ENCODE results near the gene HSPA12A. TPM values are rescaled to one million over a fixed set of nuclear protein-coding genes. Genes with fewer than 3 reads are reported as not detected.

HSPA12A gene
- total RNA-seq, 2 donors from 2014 or later = 5.7 to 19.4 TPM

GRCh38 chr10:116771101-116771958 is 29.0 kb upstream of the HSPA12A start:
- H3K36me3 ChIP-seq = no peaks in the 10 kb centered on the region
- H3K4me3 ChIP-seq = no peak overlapping the region
- no peak for DNase-seq (ENCODE audit: low spot score)
- intact Hi-C loops (cut with DNase I) = no loop called here
- TF ChIP-seq POLR2AphosphoS5 (IDR thresholded peaks at IDR 0.05) (no peak), POLR2A (IDR thresholded peaks at IDR 0.05) (no peak)
- TF ChIP-seq, protein P1, sequence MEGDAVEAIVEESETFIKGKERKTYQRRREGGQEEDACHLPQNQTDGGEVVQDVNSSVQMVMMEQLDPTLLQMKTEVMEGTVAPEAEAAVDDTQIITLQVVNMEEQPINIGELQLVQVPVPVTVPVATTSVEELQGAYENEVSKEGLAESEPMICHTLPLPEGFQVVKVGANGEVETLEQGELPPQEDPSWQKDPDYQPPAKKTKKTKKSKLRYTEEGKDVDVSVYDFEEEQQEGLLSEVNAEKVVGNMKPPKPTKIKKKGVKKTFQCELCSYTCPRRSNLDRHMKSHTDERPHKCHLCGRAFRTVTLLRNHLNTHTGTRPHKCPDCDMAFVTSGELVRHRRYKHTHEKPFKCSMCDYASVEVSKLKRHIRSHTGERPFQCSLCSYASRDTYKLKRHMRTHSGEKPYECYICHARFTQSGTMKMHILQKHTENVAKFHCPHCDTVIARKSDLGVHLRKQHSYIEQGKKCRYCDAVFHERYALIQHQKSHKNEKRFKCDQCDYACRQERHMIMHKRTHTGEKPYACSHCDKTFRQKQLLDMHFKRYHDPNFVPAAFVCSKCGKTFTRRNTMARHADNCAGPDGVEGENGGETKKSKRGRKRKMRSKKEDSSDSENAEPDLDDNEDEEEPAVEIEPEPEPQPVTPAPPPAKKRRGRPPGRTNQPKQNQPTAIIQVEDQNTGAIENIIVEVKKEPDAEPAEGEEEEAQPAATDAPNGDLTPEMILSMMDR (IDR thresholded peaks at IDR 0.05) = no peak
- 68% methylated on average over 17 of the region's 18 CpGs for WGBS
- H3K27me3 ChIP-seq (replicated peaks; ENCODE audit: insufficient read depth) = no peaks in the 10 kb centered on the region
- no peaks in the 10 kb centered on the region for H3K9me3 ChIP-seq
- no peaks in the 10 kb centered on the region for H3K4me1 ChIP-seq (replicated peaks)
- no peak overlapping the region for H3K27ac ChIP-seq

GRCh38 chr10:116770281-116770680 is 27.9 kb upstream of the HSPA12A start:
- Histone ChIP-seq H3K36me3 (no peaks in the 10 kb centered on the region), H3K27ac (no peak overlapping the region), H3K9me3 (no peaks in the 10 kb centered on the region), H3K4me3 (no peak overlapping the region), H3K27me3 (replicated peaks; ENCODE audit: insufficient read depth) (no peaks in the 10 kb centered on the region), H3K4me1 (replicated peaks) (no peaks in the 10 kb centered on the region)
- no peak for DNase-seq (ENCODE audit: low spot score)
- WGBS = 92% methylated on average over 10 of the region's 10 CpGs
- TF ChIP-seq, protein P1 (IDR thresholded peaks at IDR 0.05) = no peak
- no peak for TF ChIP-seq POLR2AphosphoS5 (IDR thresholded peaks at IDR 0.05)
- TF ChIP-seq POLR2A (IDR thresholded peaks at IDR 0.05) = no peak
- intact Hi-C loops (cut with DNase I) = no loop called here

GRCh38 chr10:116769791-116770190 is 27.4 kb upstream of the HSPA12A start:
- no peak overlapping the region for H3K27ac ChIP-seq
- H3K27me3 ChIP-seq (replicated peaks; ENCODE audit: insufficient read depth) = no peaks in the 10 kb centered on the region
- 96% methylated on average over 8 of the region's 8 CpGs for WGBS
- no peak overlapping the region for H3K4me3 ChIP-seq
- H3K36me3 ChIP-seq = no peaks in the 10 kb centered on the region
- no peak for DNase-seq (ENCODE audit: low spot score)
- H3K4me1 ChIP-seq (replicated peaks) = no peaks in the 10 kb centered on the region
- no peaks in the 10 kb centered on the region for H3K9me3 ChIP-seq
- no peak for TF ChIP-seq POLR2AphosphoS5 (IDR thresholded peaks at IDR 0.05)
- TF ChIP-seq, protein P1 (IDR thresholded peaks at IDR 0.05) = no peak
- no peak for TF ChIP-seq POLR2A (IDR thresholded peaks at IDR 0.05)
- intact Hi-C loops (cut with DNase I) = no loop called here

GRCh38 chr10:116769368-116769767 is 27.0 kb upstream of the HSPA12A start:
- Histone ChIP-seq H3K36me3 (no peaks in the 10 kb centered on the region), H3K4me3 (no peak overlapping the region), H3K27me3 (replicated peaks; ENCODE audit: insufficient read depth) (no peaks in the 10 kb centered on the region), H3K4me1 (replicated peaks) (no peaks in the 10 kb centered on the region), H3K9me3 (no peaks in the 10 kb centered on the region), H3K27ac (no peak overlapping the region)
- intact Hi-C loops (cut with DNase I) = no loop called here
- WGBS = 90% methylated on average over 7 of the region's 7 CpGs
- DNase-seq (ENCODE audit: low spot score) = no peak
- no peak for TF ChIP-seq POLR2A (IDR thresholded peaks at IDR 0.05)
- TF ChIP-seq, protein P1 (IDR thresholded peaks at IDR 0.05) = no peak
- no peak for TF ChIP-seq POLR2AphosphoS5 (IDR thresholded peaks at IDR 0.05)

GRCh38 chr10:116768786-116769185 is 26.4 kb upstream of the HSPA12A start:
- no peak for TF ChIP-seq POLR2AphosphoS5 (IDR thresholded peaks at IDR 0.05)
- TF ChIP-seq POLR2A (IDR thresholded peaks at IDR 0.05) = no peak
- TF ChIP-seq, protein P1 (IDR thresholded peaks at IDR 0.05) = no peak
- no peak for DNase-seq (ENCODE audit: low spot score)
- no peak overlapping the region for H3K4me3 ChIP-seq
- H3K36me3 ChIP-seq = no peaks in the 10 kb centered on the region
- H3K4me1 ChIP-seq (replicated peaks) = no peaks in the 10 kb centered on the region
- 81% methylated on average over 4 of the region's 4 CpGs for WGBS
- no peaks in the 10 kb centered on the region for H3K27me3 ChIP-seq (replicated peaks; ENCODE audit: insufficient read depth)
- no peaks in the 10 kb centered on the region for H3K9me3 ChIP-seq
- H3K27ac ChIP-seq = no peak overlapping the region
- intact Hi-C loops (cut with DNase I) = no loop called here

All from prostate gland (tissue), 2 donors.